Rectal smooth muscle tissue (tissue), 1 donor: ENCODE data around the gene HOXD13.
A peak's percentile ranks its signal among the peaks of the same experiment; 100 is the strongest.

Experiments
- H3K27ac ChIP-seq: one replicate; pipeline ENCODE4 v1.7.0; 2013; ENCODE audit warnings: low read depth, low read length, inconsistent platforms
- H3K27me3 ChIP-seq: one replicate; pipeline ENCODE4 v1.7.0; 2013; ENCODE audit warnings: low read length; ENCODE audit not compliant: control insufficient read depth, insufficient read depth
- H3K36me3 ChIP-seq: one replicate; pipeline ENCODE4 v1.7.0; 2013; ENCODE audit warnings: low read length; ENCODE audit not compliant: control insufficient read depth, insufficient read depth
- H3K4me1 ChIP-seq: one replicate; pipeline ENCODE4 v1.7.0; 2013; ENCODE audit warnings: low read length; ENCODE audit not compliant: control insufficient read depth, insufficient read depth
- H3K4me3 ChIP-seq: one replicate; pipeline ENCODE4 v1.7.0; 2013; ENCODE audit warnings: low read length
- H3K9ac ChIP-seq: one replicate; pipeline ENCODE4 v1.7.0; 2013; ENCODE audit warnings: low read length

The HOXD13 gene

GRCh38 chr2:176092270-176093144, at the start of gene HOXD13:
Gene HOXD13 (plus strand): TSS chr2:176092721. CDS start chr2:176092891, 170 bp downstream.
- Histone ChIP-seq H3K9ac (no peak within 1 kb of the TSS), H3K27me3 (peaks cover 51% of the 10 kb centered on the region), H3K4me3 (peak within 1 kb of the TSS; percentile 64)

GRCh38 chr2:176056406-176056805, 36.1 kb upstream of the HOXD13 start:
- no peaks in the 10 kb centered on the region for H3K36me3 ChIP-seq
- H3K9ac ChIP-seq = no peak overlapping the region
- H3K4me3 ChIP-seq = no peak overlapping the region
- H3K27ac ChIP-seq = no peak overlapping the region
- H3K27me3 ChIP-seq = no peaks in the 10 kb centered on the region
- H3K4me1 ChIP-seq = no peaks in the 10 kb centered on the region

More at GRCh38 chr2:176092270-176093144, at the start of gene HOXD13:
- H3K27ac ChIP-seq = peak within 1 kb of the TSS; percentile 30
- peaks cover 3% of the 10 kb centered on the region for H3K4me1 ChIP-seq
- H3K36me3 ChIP-seq = no peaks in the 10 kb centered on the region

- peaks cover 18% of the 10 kb centered on the region for H3K27me3 ChIP-seq
- H3K27ac ChIP-seq = no peak overlapping the region
- no peaks in the 10 kb centered on the region for H3K4me1 ChIP-seq
- H3K9ac ChIP-seq = no peak overlapping the region
- no peak overlapping the region for H3K4me3 ChIP-seq
- no peaks in the 10 kb centered on the region for H3K36me3 ChIP-seq
Measured at GRCh38 chr2:176063958-176064357, 28.6 kb upstream of the HOXD13 start.

GRCh38 chr2:176066645-176067588, 25.6 kb upstream of the HOXD13 start:
- H3K4me1 ChIP-seq = no peaks in the 10 kb centered on the region
- H3K36me3 ChIP-seq = no peaks in the 10 kb centered on the region
- H3K27me3 ChIP-seq = peaks cover 39% of the 10 kb centered on the region
- no peak overlapping the region for H3K9ac ChIP-seq
- no peak overlapping the region for H3K27ac ChIP-seq
- H3K4me3 ChIP-seq = peak overlapping the region; percentile 47

- H3K27me3 ChIP-seq = peaks cover 42% of the 10 kb centered on the region
- no peak overlapping the region for H3K9ac ChIP-seq
- no peaks in the 10 kb centered on the region for H3K36me3 ChIP-seq
- peak overlapping the region; percentile 47 for H3K4me3 ChIP-seq
- no peak overlapping the region for H3K27ac ChIP-seq
- H3K4me1 ChIP-seq = no peaks in the 10 kb centered on the region
Measured at GRCh38 chr2:176067589-176068418, 24.7 kb upstream of the HOXD13 start.

GRCh38 chr2:176068419-176068832, 24.1 kb upstream of the HOXD13 start:
- no peak overlapping the region for H3K9ac ChIP-seq
- peaks cover 48% of the 10 kb centered on the region for H3K27me3 ChIP-seq
- no peak overlapping the region for H3K27ac ChIP-seq
- H3K4me3 ChIP-seq = no peak overlapping the region
- H3K36me3 ChIP-seq = no peaks in the 10 kb centered on the region
- H3K4me1 ChIP-seq = no peaks in the 10 kb centered on the region

GRCh38 chr2:176071330-176072291, 20.9 kb upstream of the HOXD13 start:
- Histone ChIP-seq H3K4me1 (no peaks in the 10 kb centered on the region), H3K27me3 (peaks cover 59% of the 10 kb centered on the region), H3K36me3 (no peaks in the 10 kb centered on the region), H3K9ac (no peak overlapping the region), H3K27ac (no peak overlapping the region), H3K4me3 (no peak overlapping the region)

- Histone ChIP-seq H3K4me1 (no peaks in the 10 kb centered on the region), H3K36me3 (no peaks in the 10 kb centered on the region), H3K27me3 (peaks cover 58% of the 10 kb centered on the region), H3K4me3 (no peak overlapping the region), H3K27ac (no peak overlapping the region), H3K9ac (no peak overlapping the region)
Measured at GRCh38 chr2:176072292-176072669, 20.2 kb upstream of the HOXD13 start.

- Histone ChIP-seq H3K4me1 (no peaks in the 10 kb centered on the region), H3K36me3 (no peaks in the 10 kb centered on the region), H3K27ac (no peak overlapping the region), H3K4me3 (no peak overlapping the region), H3K9ac (no peak overlapping the region), H3K27me3 (peaks cover 55% of the 10 kb centered on the region)
Measured at GRCh38 chr2:176072951-176073904, 19.3 kb upstream of the HOXD13 start.

GRCh38 chr2:176074919-176075425, 17.5 kb upstream of the HOXD13 start:
- Histone ChIP-seq H3K4me3 (no peak overlapping the region), H3K27me3 (peaks cover 60% of the 10 kb centered on the region)

More at GRCh38 chr2:176074919-176075425, 17.5 kb upstream of the HOXD13 start:
- H3K27ac ChIP-seq = no peak overlapping the region
- H3K9ac ChIP-seq = no peak overlapping the region
- H3K36me3 ChIP-seq = no peaks in the 10 kb centered on the region
- H3K4me1 ChIP-seq = no peaks in the 10 kb centered on the region
